Measurements from ENCODE around the gene TXN. TPM values are rescaled to one million over a fixed set of nuclear protein-coding genes. Genes with fewer than 3 reads are reported as not detected.

The TXN gene
- 97.8 and 335 TPM in 2 replicates for total RNA-seq

DNA sequence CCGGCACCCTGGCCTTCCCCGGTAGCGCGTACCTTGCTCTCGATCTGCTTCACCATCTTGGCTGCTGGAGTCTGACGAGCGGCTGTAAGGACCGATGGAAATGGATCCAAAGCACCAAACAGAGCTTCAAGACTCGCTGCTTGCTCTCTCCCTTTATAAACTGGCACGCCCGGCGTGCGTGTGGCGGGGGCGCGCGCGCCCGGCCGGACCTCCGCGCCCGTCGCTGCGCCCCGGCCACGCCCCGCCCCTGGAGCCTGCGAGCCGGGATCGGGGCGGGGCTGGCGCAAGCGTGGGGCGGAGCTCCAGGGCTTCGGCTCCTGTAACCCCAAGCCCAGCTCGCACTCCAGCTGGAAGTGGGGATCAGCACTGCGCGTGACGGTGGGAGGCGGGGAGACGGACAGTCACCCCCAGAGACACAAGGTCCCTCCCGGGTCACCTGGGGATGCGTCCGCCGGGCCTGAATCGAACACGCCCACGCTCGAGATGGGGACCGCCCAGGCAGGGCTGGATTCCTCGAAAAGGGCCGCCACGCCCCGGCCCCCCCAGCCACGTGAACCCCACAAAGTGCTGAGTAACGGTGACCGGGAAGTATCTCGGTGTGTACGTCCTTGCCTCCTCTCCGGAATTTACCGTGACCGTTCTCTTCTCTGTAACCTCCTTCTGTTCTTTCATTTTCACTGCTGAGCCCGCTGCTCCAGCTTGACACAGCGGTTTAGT is at the start of gene TXN:
TSS of gene TXN (minus strand) at position 128 of the 717 bp plus-strand sequence. CDS start at position 56, 72 bp downstream.

DNA sequence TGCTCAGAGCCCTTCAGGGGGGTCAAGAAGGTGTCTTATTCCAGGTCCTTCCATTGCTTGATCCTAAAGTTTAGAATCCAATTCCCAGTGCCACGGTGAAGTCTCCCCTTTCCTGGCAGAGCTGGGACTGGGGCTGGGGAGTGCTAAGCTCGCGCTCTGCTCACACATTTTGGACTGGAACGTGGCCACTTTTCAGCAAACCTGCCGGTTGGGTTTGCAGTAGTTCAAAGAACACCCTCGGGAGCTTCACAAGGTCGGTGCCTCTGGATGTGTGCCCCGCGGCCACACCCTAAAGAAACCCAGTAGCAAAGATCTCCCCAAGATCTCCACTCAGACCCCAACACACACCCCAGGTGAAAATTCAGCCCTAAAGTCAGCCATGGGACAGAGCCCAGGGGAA is 48.3 kb downstream of the TXN start, which contains the start of gene C9orf152:
TSS of gene C9orf152 (minus strand) at position 129 of the 400 bp plus-strand sequence. CDS start 580 bp downstream, outside the sequence.

Other genes starting within 250 kb of the TXN start
- not detected in 2 replicates for gene C9orf152, start 48.3 kb downstream of the TXN start, total RNA-seq
- under 0.01 TPM in 1 of 2 replicates, not detected in the other for gene TXNDC8, start 81.4 kb upstream of the TXN start, total RNA-seq

Data from placental epithelial cell (primary cell).